SK-N-MC (cell line): ENCODE measurements around the gene RECQL5.

Experiments
- DNase-seq: peaks from one replicate; pipeline ENCODE4 v3.0.0-alpha.2; 2011; ENCODE audit warnings: low read depth, low spot score
- H3K27ac ChIP-seq: fragments of 200-600 bp; sonication (generic); 2 replicates; pipeline ENCODE4 v1.5.1; 2016; ENCODE audit warnings: mixed run types
- H3K36me3 ChIP-seq: fragments of 200-600 bp; sonication (generic); 2 replicates; pipeline ENCODE4 v1.6.1; 2017; ENCODE audit warnings: antibody characterized with exemption, low read length, mixed read lengths; ENCODE audit not compliant: insufficient read depth
- H3K4me3 ChIP-seq: fragments of 200-600 bp; sonication (generic); 2 replicates; pipeline ENCODE4 v1.5.1; 2016
- H3K9ac ChIP-seq: fragments of 200-600 bp; sonication (generic); 2 replicates; pipeline ENCODE4 v1.8.0; 2017; ENCODE audit warnings: mixed run types, mixed read lengths; ENCODE audit not compliant: insufficient read length
- H3K9me3 ChIP-seq: fragments of 200-600 bp; sonication (generic); 2 replicates; pipeline ENCODE4 v1.6.1; 2017; ENCODE audit warnings: low read depth, mild to moderate bottlenecking, antibody characterized with exemption, low read length, moderate library complexity, mixed read lengths
- EZH2 ChIP-seq: fragments of 200-600 bp; sonication (generic); IDR thresholded peaks from one replicate; pipeline ENCODE4 v1.6.1; 2017; ENCODE audit warnings: antibody characterized with exemption
- FOXP2 ChIP-seq: optimal IDR thresholded peaks from 2 replicates; pipeline ENCODE3; 2011; ENCODE audit warnings: mild to moderate bottlenecking, moderate library complexity; ENCODE audit not compliant: insufficient read depth; ENCODE audit errors: extremely low read length, control extremely low read depth
- POLR2AphosphoS5 ChIP-seq: IDR thresholded peaks from 2 replicates; pipeline ENCODE4 v1.6.1; 2012; ENCODE audit warnings: mild to moderate bottlenecking, low read depth, low read length, borderline replicate concordance

RECQL5 gene

GRCh38 chr17:75698659-75699058 lies 31.7 kb upstream of the RECQL5 start:
- peaks cover 78% of the 10 kb centered on the region for H3K36me3 ChIP-seq
- no peak for DNase-seq
- H3K27ac ChIP-seq, result no peak overlapping the region
- H3K9me3 ChIP-seq, result no peaks in the 10 kb centered on the region
- TF ChIP-seq POLR2AphosphoS5, result no peak
- no peak for TF ChIP-seq FOXP2
- TF ChIP-seq EZH2, result no peak
- H3K9ac ChIP-seq, result no peak overlapping the region
- H3K4me3 ChIP-seq, result no peak overlapping the region

GRCh38 chr17:75697651-75698291 lies 30.8 kb upstream of the RECQL5 start:
- DNase-seq, result no peak
- H3K27ac ChIP-seq, result no peak overlapping the region

GRCh38 chr17:75695830-75696271 lies 28.9 kb upstream of the RECQL5 start:
- peaks cover 55% of the 10 kb centered on the region for H3K36me3 ChIP-seq
- H3K9ac ChIP-seq, result no peak overlapping the region
- no peak overlapping the region for H3K27ac ChIP-seq
- H3K9me3 ChIP-seq, result no peaks in the 10 kb centered on the region
- no peak for TF ChIP-seq EZH2
- no peak for TF ChIP-seq FOXP2
- TF ChIP-seq POLR2AphosphoS5, result no peak
- no peak overlapping the region for H3K4me3 ChIP-seq
- DNase-seq, result no peak

More at GRCh38 chr17:75697651-75698291, 30.8 kb upstream of the RECQL5 start:
- Histone ChIP-seq H3K36me3 (peaks cover 69% of the 10 kb centered on the region), H3K9ac (no peak overlapping the region), H3K4me3 (no peak overlapping the region), H3K9me3 (no peaks in the 10 kb centered on the region)
- TF ChIP-seq EZH2 (no peak), FOXP2 (no peak)

- TF ChIP-seq EZH2, result no peak
- no peak for TF ChIP-seq POLR2AphosphoS5
- TF ChIP-seq FOXP2, result no peak
- H3K9ac ChIP-seq, result no peak overlapping the region
- peaks cover 49% of the 10 kb centered on the region for H3K36me3 ChIP-seq
- no peaks in the 10 kb centered on the region for H3K9me3 ChIP-seq
- H3K27ac ChIP-seq, result no peak overlapping the region
- no peak overlapping the region for H3K4me3 ChIP-seq
- no peak for DNase-seq
Observed at GRCh38 chr17:75695141-75695829, 28.3 kb upstream of the RECQL5 start.

- Histone ChIP-seq H3K27ac (no peak overlapping the region), H3K9ac (no peak overlapping the region), H3K9me3 (no peaks in the 10 kb centered on the region), H3K4me3 (no peak overlapping the region), H3K36me3 (peaks cover 41% of the 10 kb centered on the region)
- TF ChIP-seq FOXP2 (no peak), EZH2 (no peak), POLR2AphosphoS5 (no peak)
- no peak for DNase-seq
Observed at GRCh38 chr17:75694536-75694935, 27.6 kb upstream of the RECQL5 start.

- no peak overlapping the region for H3K9ac ChIP-seq
- no peak for DNase-seq
- H3K27ac ChIP-seq, result peak overlapping the region; percentile 49; the same call in 1 of the 2 replicates
- TF ChIP-seq FOXP2, result no peak
- no peak for TF ChIP-seq EZH2
- no peak for TF ChIP-seq POLR2AphosphoS5
- H3K36me3 ChIP-seq, result peaks cover 38% of the 10 kb centered on the region
- H3K4me3 ChIP-seq, result no peak overlapping the region; the same call in 1 of the 2 replicates
- no peaks in the 10 kb centered on the region for H3K9me3 ChIP-seq
Observed at GRCh38 chr17:75693500-75694481, 26.8 kb upstream of the RECQL5 start.

- TF ChIP-seq POLR2AphosphoS5 (no peak), EZH2 (no peak), FOXP2 (no peak)
- H3K9ac ChIP-seq, result no peak overlapping the region
- H3K9me3 ChIP-seq, result no peaks in the 10 kb centered on the region
- peaks cover 34% of the 10 kb centered on the region for H3K36me3 ChIP-seq
- DNase-seq, result no peak
- H3K4me3 ChIP-seq, result no peak overlapping the region
- H3K27ac ChIP-seq, result 0 out of 2 replicates have a peak overlapping the region, but pooled peaks have one; percentile 10
Observed at GRCh38 chr17:75692976-75693375, 26.0 kb upstream of the RECQL5 start.

- no peak for DNase-seq
- TF ChIP-seq POLR2AphosphoS5 (no peak), EZH2 (no peak)
- Histone ChIP-seq H3K4me3 (no peak overlapping the region), H3K9ac (no peak overlapping the region), H3K27ac (no peak overlapping the region), H3K9me3 (no peaks in the 10 kb centered on the region), H3K36me3 (peaks cover 25% of the 10 kb centered on the region)
Observed at GRCh38 chr17:75691801-75692626, 25.1 kb upstream of the RECQL5 start.
